Ishikawa (cell line): ENCODE data around the gene TTPAL.

Experiments
- CEBPB ChIP-seq: IDR thresholded peaks from 2 replicates; pipeline ENCODE4 v1.6.1; 2012
- CREB1 ChIP-seq: IDR thresholded peaks from 2 replicates; pipeline ENCODE4 v1.6.1; 2012; ENCODE audit warnings: low read depth
- EGR1 ChIP-seq: IDR thresholded peaks from 2 replicates; pipeline ENCODE4 v1.6.1; 2012
- EP300 ChIP-seq: IDR thresholded peaks from 2 replicates; pipeline ENCODE4 v1.6.1; 2012; ENCODE audit warnings: borderline replicate concordance
- FOXM1 ChIP-seq: IDR thresholded peaks from 2 replicates; pipeline ENCODE4 v1.6.1; 2012; ENCODE audit warnings: low read depth, borderline replicate concordance
- NFIC ChIP-seq: IDR thresholded peaks from 2 replicates; pipeline ENCODE4 v1.6.1; 2012
- RAD21 ChIP-seq: IDR thresholded peaks from 2 replicates; pipeline ENCODE4 v1.6.1; 2012; ENCODE audit warnings: low read depth
- REST ChIP-seq: IDR thresholded peaks from 2 replicates; pipeline ENCODE4 v1.6.1; 2012; ENCODE audit warnings: low read depth, mild to moderate bottlenecking
- TAF1 ChIP-seq: IDR thresholded peaks from 2 replicates; pipeline ENCODE4 v1.6.1; 2012; ENCODE audit warnings: low read depth, mild to moderate bottlenecking
- TCF12 ChIP-seq: IDR thresholded peaks from 2 replicates; pipeline ENCODE4 v1.6.1; 2012; ENCODE audit warnings: low read depth
- TEAD4 ChIP-seq: IDR thresholded peaks from 2 replicates; pipeline ENCODE4 v1.6.1; 2012
- USF1 ChIP-seq: IDR thresholded peaks from 2 replicates; pipeline ENCODE4 v1.6.1; 2012
- YY1 ChIP-seq: IDR thresholded peaks from 2 replicates; pipeline ENCODE4 v1.6.1; 2012; ENCODE audit warnings: low read depth
- ZBTB7A ChIP-seq: IDR thresholded peaks from 2 replicates; pipeline ENCODE4 v1.6.1; 2012; ENCODE audit warnings: low read depth
- TF ChIP-seq, protein P1 (sequence below): IDR thresholded peaks from 2 replicates; pipeline ENCODE4 v1.6.1; 2012

TTPAL gene

GRCh38 chr20:44463466-44463865 lies 12.2 kb upstream of the TTPAL start:
- TF ChIP-seq USF1 (no peak), CREB1 (no peak)

- no peak for TF ChIP-seq TCF12
- no peak for TF ChIP-seq FOXM1
- no peak for TF ChIP-seq NFIC
- no peak for TF ChIP-seq YY1
- TF ChIP-seq, protein P1, sequence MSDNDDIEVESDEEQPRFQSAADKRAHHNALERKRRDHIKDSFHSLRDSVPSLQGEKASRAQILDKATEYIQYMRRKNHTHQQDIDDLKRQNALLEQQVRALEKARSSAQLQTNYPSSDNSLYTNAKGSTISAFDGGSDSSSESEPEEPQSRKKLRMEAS: no peak
- no peak for TF ChIP-seq REST
- TF ChIP-seq CREB1: no peak
- TF ChIP-seq EP300: no peak
- TF ChIP-seq TEAD4: no peak
- no peak for TF ChIP-seq EGR1
- no peak for TF ChIP-seq ZBTB7A
Observed at GRCh38 chr20:44464514-44464913, 11.2 kb upstream of the TTPAL start.

GRCh38 chr20:44465001-44465560 lies 10.6 kb upstream of the TTPAL start:
- no peak for TF ChIP-seq YY1
- no peak for TF ChIP-seq ZBTB7A
- TF ChIP-seq EGR1: no peak
- TF ChIP-seq, protein P1: no peak
- TF ChIP-seq TCF12: no peak
- no peak for TF ChIP-seq USF1
- no peak for TF ChIP-seq RAD21
- TF ChIP-seq REST: no peak
- no peak for TF ChIP-seq CEBPB
- TF ChIP-seq NFIC: no peak
- no peak for TF ChIP-seq FOXM1

GRCh38 chr20:44467289-44467883 lies 8.3 kb upstream of the TTPAL start:
- no peak for TF ChIP-seq TAF1
- TF ChIP-seq, protein P1: no peak
- TF ChIP-seq EP300: no peak
- no peak for TF ChIP-seq ZBTB7A
- no peak for TF ChIP-seq CEBPB
- no peak for TF ChIP-seq YY1
- no peak for TF ChIP-seq USF1
- no peak for TF ChIP-seq CREB1

GRCh38 chr20:44468044-44468782 lies 7.5 kb upstream of the TTPAL start:
- TF ChIP-seq RAD21 (no peak), ZBTB7A (no peak), YY1 (no peak), CREB1 (no peak), REST (no peak), EGR1 (no peak), EP300 (no peak)
